Dermis microvascular lymphatic vessel endothelial cell (primary cell): Measurements from ENCODE around the gene CNTN4. TPM values are rescaled to one million over a fixed set of nuclear protein-coding genes. Genes with fewer than 3 reads are reported as not detected.

ENCODE experiments used
- DNase-seq, 2 donors: peaks; one replicate each; pipeline versions ENCODE4 v3.0.0 to v3.0.0-alpha.2; 2010; ENCODE audit warnings: low read depth in 2 of 2
- total RNA-seq: library from RNA; depleted of rRNA; stranded (reverse); fragments of >200 nt; gene quantifications from 2 replicates; pipeline ENCODE4 v1.2.1, GENCODE V29; 2014

The CNTN4 gene
- total RNA-seq, 1 donor from 2014 or later = not detected

GRCh38 chr3:2579206-2579605 is 480.5 kb downstream of the CNTN4 start:
- no peak for DNase-seq

GRCh38 chr3:2583046-2583445 is 484.4 kb downstream of the CNTN4 start:
- no peak for DNase-seq

- no peak for DNase-seq
Observed at GRCh38 chr3:2589336-2589969, 490.8 kb downstream of the CNTN4 start.

- no peak for DNase-seq
Observed at GRCh38 chr3:2595486-2595885, 496.8 kb downstream of the CNTN4 start.

GRCh38 chr3:2597615-2598014 is 498.9 kb downstream of the CNTN4 start:
- DNase-seq = no peak

GRCh38 chr3:2599471-2599870 is 500.8 kb downstream of the CNTN4 start:
- DNase-seq = no peak

- DNase-seq = no peak
Observed at GRCh38 chr3:2603692-2604289, 505.1 kb downstream of the CNTN4 start.

- no peak for DNase-seq
Observed at GRCh38 chr3:2614578-2614977, 515.9 kb downstream of the CNTN4 start.

- DNase-seq = no peak
Observed at GRCh38 chr3:2615080-2615479, 516.4 kb downstream of the CNTN4 start.

GRCh38 chr3:2623436-2623835 is 524.8 kb downstream of the CNTN4 start:
- no peak for DNase-seq

- DNase-seq = no peak
Observed at GRCh38 chr3:2628117-2628516, 529.5 kb downstream of the CNTN4 start.

GRCh38 chr3:2635511-2635910 is 536.8 kb downstream of the CNTN4 start:
- no peak for DNase-seq

- no peak for DNase-seq
Observed at GRCh38 chr3:2643606-2644005, 544.9 kb downstream of the CNTN4 start.

GRCh38 chr3:2645001-2645400 is 546.3 kb downstream of the CNTN4 start:
- no peak for DNase-seq

- DNase-seq = no peak
Observed at GRCh38 chr3:2650746-2651145, 552.1 kb downstream of the CNTN4 start.

- no peak for DNase-seq
Observed at GRCh38 chr3:2652386-2652785, 553.7 kb downstream of the CNTN4 start.

GRCh38 chr3:2653706-2654105 is 555.0 kb downstream of the CNTN4 start:
- DNase-seq = no peak

GRCh38 chr3:2655229-2655701 is 556.6 kb downstream of the CNTN4 start:
- DNase-seq = no peak

- no peak for DNase-seq
Observed at GRCh38 chr3:2656806-2657777, 558.4 kb downstream of the CNTN4 start.

GRCh38 chr3:2657971-2658370 is 559.3 kb downstream of the CNTN4 start:
- no peak for DNase-seq

- DNase-seq = no peak
Observed at GRCh38 chr3:2659896-2660295, 561.2 kb downstream of the CNTN4 start.

GRCh38 chr3:2661078-2661477 is 562.4 kb downstream of the CNTN4 start:
- no peak for DNase-seq
